SU-DHL-6 (cell line): ENCODE results near the gene SH2D5.

ENCODE experiments used
- H2AFZ ChIP-seq: fragments of 200-600 bp; sonication (generic); 2 replicates; pipeline ENCODE4 v1.6.1; 2014; ENCODE audit warnings: low read depth, mild to moderate bottlenecking, moderate library complexity, mixed read lengths, antibody characterized with exemption, low read length; ENCODE audit not compliant: severe bottlenecking
- H3F3A ChIP-seq: fragments of 200-600 bp; shearing (Covaris generic); 2 replicates; pipeline ENCODE4 v1.6.0; 2016; ENCODE audit warnings: antibody characterized with exemption, mild to moderate bottlenecking; ENCODE audit not compliant: insufficient read depth
- H3K27ac ChIP-seq: fragments of 200-600 bp; sonication (generic); 2 replicates; pipeline ENCODE4 v1.5.1; 2016; ENCODE audit warnings: low read depth, mild to moderate bottlenecking, low read length, moderate library complexity, mixed read lengths
- H3K27me3 ChIP-seq: fragments of 200-600 bp; sonication (generic), shearing (Covaris generic); 2 replicates; pipeline ENCODE4 v1.6.0; 2014; ENCODE audit warnings: mild to moderate bottlenecking, low read length
- H3K36me3 ChIP-seq: fragments of 200-600 bp; sonication (generic); 2 replicates; pipeline ENCODE4 v1.6.1; 2014; ENCODE audit warnings: mild to moderate bottlenecking, low read length, mixed read lengths
- H3K4me2 ChIP-seq: fragments of 300-600, 200-600 bp; shearing (Covaris generic), sonication (generic); 2 replicates; pipeline ENCODE4 v1.6.0; 2014; ENCODE audit warnings: low read length, low read depth, mild to moderate bottlenecking; ENCODE audit not compliant: poor library complexity, severe bottlenecking
- H3K4me3 ChIP-seq: fragments of 200-600 bp; sonication (generic); 2 replicates; pipeline ENCODE4 v1.5.1; 2014; ENCODE audit warnings: antibody characterized with exemption, low read length, mild to moderate bottlenecking, mixed read lengths; ENCODE audit not compliant: insufficient read depth, poor library complexity, severe bottlenecking
- H3K79me2 ChIP-seq: fragments of 200-600 bp; sonication (generic); 2 replicates; pipeline ENCODE4 v1.6.1; 2014; ENCODE audit warnings: mild to moderate bottlenecking, low read length, moderate library complexity; ENCODE audit not compliant: insufficient read depth
- H3K9ac ChIP-seq: fragments of 200-600 bp; sonication (generic); 2 replicates; pipeline ENCODE4 v1.7.0; 2014; ENCODE audit warnings: mild to moderate bottlenecking, low read length
- H3K9me2 ChIP-seq: fragments of 200-600 bp; sonication (generic); replicated peaks from 2 replicates; pipeline ENCODE4 v1.6.1; 2014; ENCODE audit warnings: low read length; ENCODE audit not compliant: insufficient read depth
- H3K9me3 ChIP-seq: fragments of 200-600 bp; sonication (generic); 2 replicates; pipeline ENCODE4 v1.6.1; 2014; ENCODE audit warnings: low read length, mixed read lengths; ENCODE audit not compliant: insufficient read depth
- H4K20me1 ChIP-seq: fragments of 200-600 bp; sonication (generic); 2 replicates; pipeline ENCODE4 v1.6.1; 2014; ENCODE audit warnings: low read depth, mild to moderate bottlenecking, antibody characterized with exemption, low read length, moderate library complexity, mixed read lengths
- CTCF ChIP-seq: fragments of 200-600 bp; sonication (generic); IDR thresholded peaks from one replicate; pipeline ENCODE4 v1.5.1; 2017; ENCODE audit warnings: antibody characterized with exemption, mild to moderate bottlenecking, low read length, moderate library complexity; ENCODE audit not compliant: insufficient read depth, poor library complexity, severe bottlenecking
- EZH2phosphoT487 ChIP-seq: fragments of 200-600 bp; sonication (generic), shearing (Covaris generic); conservative IDR thresholded peaks from 2 replicates; pipeline ENCODE4 v1.6.1; 2018; ENCODE audit warnings: mild to moderate bottlenecking, antibody characterized with exemption, low read length, moderate library complexity, mixed read lengths

SH2D5 gene

GRCh38 chr1:20721117-20722061 lies 11.1 kb downstream of the SH2D5 start:
- H3K9me3 ChIP-seq = no peaks in the 10 kb centered on the region
- H4K20me1 ChIP-seq = no peaks in the 10 kb centered on the region
- H3K36me3 ChIP-seq = no peaks in the 10 kb centered on the region
- no peak overlapping the region for H2AFZ ChIP-seq
- H3K4me2 ChIP-seq = no peak overlapping the region
- no peak overlapping the region for H3K4me3 ChIP-seq
- no peak overlapping the region for H3K27ac ChIP-seq
- H3F3A ChIP-seq = no peaks in the 10 kb centered on the region
- no peaks in the 10 kb centered on the region for H3K79me2 ChIP-seq
- TF ChIP-seq CTCF = no peak
- no peak for TF ChIP-seq EZH2phosphoT487
- no peak overlapping the region for H3K9ac ChIP-seq
- no peaks in the 10 kb centered on the region for H3K27me3 ChIP-seq
- H3K9me2 ChIP-seq = no peaks in the 10 kb centered on the region

- Histone ChIP-seq H3K36me3 (no peaks in the 10 kb centered on the region), H3K4me3 (no peak overlapping the region), H2AFZ (no peak overlapping the region), H3K9me3 (no peaks in the 10 kb centered on the region), H3F3A (no peaks in the 10 kb centered on the region), H3K4me2 (no peak overlapping the region), H3K27ac (no peak overlapping the region), H3K9me2 (no peaks in the 10 kb centered on the region), H3K27me3 (no peaks in the 10 kb centered on the region), H4K20me1 (no peaks in the 10 kb centered on the region), H3K79me2 (no peaks in the 10 kb centered on the region), H3K9ac (no peak overlapping the region)
- TF ChIP-seq CTCF (no peak), EZH2phosphoT487 (no peak)
Measured at GRCh38 chr1:20720631-20721091, 11.8 kb downstream of the SH2D5 start.

GRCh38 chr1:20719871-20720620 lies 12.5 kb downstream of the SH2D5 start:
- Histone ChIP-seq H4K20me1 (no peaks in the 10 kb centered on the region), H3K36me3 (no peaks in the 10 kb centered on the region), H3F3A (no peaks in the 10 kb centered on the region), H3K4me3 (no peak overlapping the region), H3K9me3 (no peaks in the 10 kb centered on the region), H3K79me2 (no peaks in the 10 kb centered on the region), H3K9ac (no peak overlapping the region), H3K27ac (no peak overlapping the region), H3K27me3 (no peaks in the 10 kb centered on the region), H2AFZ (no peak overlapping the region), H3K9me2 (no peaks in the 10 kb centered on the region), H3K4me2 (no peak overlapping the region)
- TF ChIP-seq EZH2phosphoT487 = no peak
- no peak for TF ChIP-seq CTCF
